OCI-LY3 (cell line): ENCODE results near the gene RAB31.

Source experiments
- EZH2phosphoT487 ChIP-seq: fragments of 200-600 bp; shearing (Covaris generic); IDR thresholded peaks from 2 replicates; pipeline ENCODE4 v1.6.1; 2018; ENCODE audit warnings: antibody characterized with exemption, mixed run types, low read depth
- TF ChIP-seq, protein P1 (sequence below): fragments of 200-600, 300-600 bp; sonication (generic); IDR thresholded peaks from 2 replicates; pipeline ENCODE4 v1.5.1; 2014; ENCODE audit warnings: antibody characterized with exemption, low read length, low read depth

DNA sequence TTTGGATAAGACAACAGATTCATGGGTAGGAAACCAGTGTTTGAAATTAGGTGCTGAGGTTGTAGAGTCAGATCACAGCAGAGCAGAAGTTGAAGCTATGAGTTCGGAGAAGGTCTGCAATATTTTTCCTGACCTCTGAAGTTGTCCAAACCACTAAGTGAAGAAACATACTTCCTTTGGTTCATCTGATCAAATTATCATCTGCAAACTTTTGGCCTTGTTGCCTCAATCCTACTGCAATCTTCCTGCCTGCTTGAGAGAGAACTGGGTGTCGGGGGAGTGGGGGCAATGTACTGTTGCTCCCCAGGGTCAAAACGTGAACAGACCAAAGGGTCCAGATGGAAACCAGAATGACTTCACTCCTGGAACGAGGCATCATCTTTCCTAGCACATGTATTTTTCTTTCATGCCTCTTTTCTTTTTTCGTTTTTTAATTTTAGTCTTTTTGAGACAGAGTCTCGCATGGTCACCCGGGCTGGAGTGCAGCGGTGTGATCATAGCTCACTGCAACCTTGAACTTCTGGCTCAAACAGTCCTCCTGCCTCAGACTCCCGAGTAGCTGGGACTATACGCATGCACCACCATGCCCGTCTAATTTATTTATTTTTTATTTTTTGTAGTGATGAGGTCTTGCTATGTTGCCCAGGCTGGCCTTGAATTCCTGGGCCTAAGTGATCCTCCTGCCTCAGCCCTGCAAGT lies 42.7 kb downstream of the RAB31 start:
- TF ChIP-seq, protein P1, sequence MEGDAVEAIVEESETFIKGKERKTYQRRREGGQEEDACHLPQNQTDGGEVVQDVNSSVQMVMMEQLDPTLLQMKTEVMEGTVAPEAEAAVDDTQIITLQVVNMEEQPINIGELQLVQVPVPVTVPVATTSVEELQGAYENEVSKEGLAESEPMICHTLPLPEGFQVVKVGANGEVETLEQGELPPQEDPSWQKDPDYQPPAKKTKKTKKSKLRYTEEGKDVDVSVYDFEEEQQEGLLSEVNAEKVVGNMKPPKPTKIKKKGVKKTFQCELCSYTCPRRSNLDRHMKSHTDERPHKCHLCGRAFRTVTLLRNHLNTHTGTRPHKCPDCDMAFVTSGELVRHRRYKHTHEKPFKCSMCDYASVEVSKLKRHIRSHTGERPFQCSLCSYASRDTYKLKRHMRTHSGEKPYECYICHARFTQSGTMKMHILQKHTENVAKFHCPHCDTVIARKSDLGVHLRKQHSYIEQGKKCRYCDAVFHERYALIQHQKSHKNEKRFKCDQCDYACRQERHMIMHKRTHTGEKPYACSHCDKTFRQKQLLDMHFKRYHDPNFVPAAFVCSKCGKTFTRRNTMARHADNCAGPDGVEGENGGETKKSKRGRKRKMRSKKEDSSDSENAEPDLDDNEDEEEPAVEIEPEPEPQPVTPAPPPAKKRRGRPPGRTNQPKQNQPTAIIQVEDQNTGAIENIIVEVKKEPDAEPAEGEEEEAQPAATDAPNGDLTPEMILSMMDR = no peak
- TF ChIP-seq EZH2phosphoT487 = no peak
